HG02970 (cell line): ENCODE data around the gene PSMB2.

Source experiments
- ATAC-seq: cut with Tn5 transposase; IDR thresholded peaks from one replicate; pipeline ENCODE4 v1.9.1; 2021; ENCODE audit warnings: mild to moderate bottlenecking, moderate library complexity, moderate number of reproducible peaks; ENCODE audit not compliant: unreplicated experiment, low FRiP score

Gene PSMB2

GRCh38 chr1:35644204-35644603, 2.9 kb upstream of the PSMB2 start:
- ATAC-seq = no peak

- ATAC-seq = no peak
Measured at GRCh38 chr1:35642471-35642955, 1.2 kb upstream of the PSMB2 start.

GRCh38 chr1:35640380-35641232, 720 bp downstream of the PSMB2 start:
- no peak for ATAC-seq

- no peak for ATAC-seq
Measured at GRCh38 chr1:35637401-35637809, 3.9 kb downstream of the PSMB2 start.

GRCh38 chr1:35633547-35633946, 7.8 kb downstream of the PSMB2 start:
- no peak for ATAC-seq

- no peak for ATAC-seq
Measured at GRCh38 chr1:35631396-35631795, 9.9 kb downstream of the PSMB2 start.

GRCh38 chr1:35629051-35629450, 12.3 kb downstream of the PSMB2 start:
- no peak for ATAC-seq

GRCh38 chr1:35623832-35624231, 17.5 kb downstream of the PSMB2 start:
- ATAC-seq = no peak

GRCh38 chr1:35622510-35623178, 18.7 kb downstream of the PSMB2 start:
- ATAC-seq = no peak

GRCh38 chr1:35619237-35620121, 21.8 kb downstream of the PSMB2 start:
- ATAC-seq = no peak

- ATAC-seq = no peak
Measured at GRCh38 chr1:35615440-35615839, 25.9 kb downstream of the PSMB2 start.

GRCh38 chr1:35611655-35612054, 29.7 kb downstream of the PSMB2 start:
- no peak for ATAC-seq

- no peak for ATAC-seq
Measured at GRCh38 chr1:35605867-35606182, 35.5 kb downstream of the PSMB2 start.

GRCh38 chr1:35605071-35605866, 36.1 kb downstream of the PSMB2 start:
- no peak for ATAC-seq

- ATAC-seq = no peak
Measured at GRCh38 chr1:35603941-35604340, 37.4 kb downstream of the PSMB2 start.

GRCh38 chr1:35603468-35603867, 37.9 kb downstream of the PSMB2 start:
- no peak for ATAC-seq

- no peak for ATAC-seq
Measured at GRCh38 chr1:35600593-35600992, 40.7 kb downstream of the PSMB2 start.

GRCh38 chr1:35599411-35599810, 41.9 kb downstream of the PSMB2 start:
- ATAC-seq = no peak

GRCh38 chr1:35598895-35599294, 42.4 kb downstream of the PSMB2 start:
- no peak for ATAC-seq

GRCh38 chr1:35597870-35598269, 43.5 kb downstream of the PSMB2 start:
- ATAC-seq = no peak
